Heart right ventricle (tissue), 16 donors: ENCODE results near the gene FOXD3. TPM values are rescaled to one million over a fixed set of nuclear protein-coding genes. Genes with fewer than 3 reads are reported as not detected.
"Not testable (repeated sequence)": the region's sequence is repeated elsewhere in the genome, so short reads cannot be mapped to it uniquely, and the experiment has no call there.

ENCODE experiments used
- ATAC-seq, 8 donors: fragments of 200-7000 bp; cut with Tn5 transposase; one replicate each; pipeline ENCODE4 v1.9.1; 2020; ENCODE audit warnings: mild to moderate bottlenecking in 8 of 8, moderate library complexity in 8 of 8, moderate number of reproducible peaks in 1 of 8
- DNase-seq, 2 donors: peaks; one replicate each; pipeline ENCODE4 v3.0.0-alpha.2; 2020
- H3K27ac ChIP-seq, 10 donors: fragments of 200-600 bp; sonication (generic) in 2 of 10; one replicate each; pipeline versions ENCODE4 v1.5.0 to v1.8.0; 2020 to 2022; ENCODE audit warnings: mild to moderate bottlenecking in 3 of 10
- H3K27me3 ChIP-seq, 7 donors: fragments of 200-600 bp; one replicate each; pipeline ENCODE4 v1.8.0; 2021 to 2022; ENCODE audit warnings: mild to moderate bottlenecking in 2 of 7
- H3K36me3 ChIP-seq, 9 donors: fragments of 200-600 bp; sonication (generic) in 1 of 9; one replicate each; pipeline versions ENCODE4 v1.5.0 to v1.8.0; 2020 to 2022; ENCODE audit warnings: mild to moderate bottlenecking in 2 of 9
- H3K4me1 ChIP-seq, 9 donors: fragments of 200-600 bp; sonication (generic) in 1 of 9; one replicate each; pipeline versions ENCODE4 v1.5.0 to v1.8.0; 2020 to 2022; ENCODE audit warnings: mild to moderate bottlenecking in 4 of 9
- H3K4me3 ChIP-seq, 10 donors: fragments of 200-600 bp; sonication (generic) in 2 of 10; one replicate each; pipeline versions ENCODE4 v1.5.0 to v1.8.0; 2020 to 2022; ENCODE audit warnings: mild to moderate bottlenecking in 7 of 10, moderate library complexity in 2 of 10
- H3K9me3 ChIP-seq, 11 donors: fragments of 200-600 bp in 10 of 11; sonication (generic) in 2 of 11; one replicate each; pipeline versions ENCODE4 v1.5.0 to v1.8.0; 2013 to 2022; ENCODE audit warnings: mild to moderate bottlenecking in 2 of 11, control low read depth in 1 of 11, moderate library complexity in 1 of 11
- CTCF ChIP-seq, 9 donors: fragments of 200-600 bp; sonication (generic) in 2 of 9; IDR thresholded peaks; one replicate each; pipeline versions ENCODE4 v1.5.0 to v1.8.0; 2021 to 2022; ENCODE audit warnings: antibody characterized with exemption in 9 of 9, mild to moderate bottlenecking in 5 of 9, moderate library complexity in 1 of 9
- WGBS, 2 donors: extraction: QIAGEN DNeasy Blood & Tissue Kit; methylation state at CpG; one replicate each; pipeline ENCODE4 v1.1.7; 2013; ENCODE audit warnings: inconsistent platforms in 1 of 2; 5-methylcytosine and 5-hydroxymethylcytosine counted together
- intact Hi-C, 10 donors: fragments of 100-400 bp; cut with DNase I; formaldehyde crosslinking; loops; one replicate each; pipeline versions ENCODE4 v1.11.1 to v1.14.2; 2022
- polyA plus RNA-seq, 2 donors: library from polyadenylated mRNA; stranded (reverse); fragments of 200-250 nt; gene quantifications; one replicate each; pipeline ENCODE4 v1.2.3, GENCODE V29; 2013
- total RNA-seq, 10 donors: library from RNA; stranded (reverse); fragmentation: NEBNext Ultra II Directional in 3 of 10; extraction: Animal tissue kit (Norgen Biotek cat#: 25700) in 3 of 10; gene quantifications; one replicate each; pipeline versions ENCODE4 v1.2.1 to v1.2.4, GENCODE V29; 2021 to 2023
- donor health status: Arrhythmogenic right ventricular cardiomyopathy.
- donor health status: ischemic (EF 13 %, LVEDD 7.1; RV severe dilation, severe dysfunction).
- donor health status: healthy with polysubstance abuse.
- donor health status: DM: no; HTN: yes; CAD: no.
- donor health status: DM: no; HTN: no; CAD: no.
- donor health status: ischemic (EF 25% LVEDD 6.9; RV normal size, moderate dysfunction).
- donor health status: ischemic (EF 25% LVEDD 5.7; RV mildly dilated, moderate dysfunction).
- donor health status: healthy.
- donor health status: DM: yes; HTN: yes; CAD: no.
- donor health status: Ischemic cardiomyopathy.
- donor health status: ischemic (EF 35%, LVEDD 5.7; RV mildly dilated, moderate dysfunction).
- donor health status: nonischemic (EF 11% LVEDD 7.7; RV severe dilation, severe dysfunction).
- donor health status: DM: yes; HTN: yes; CAD: no.
- donor health status: PGD.
- donor health status: ischemic (EF 29% LVEDD 5.4; RV normal size, mild dysfunction).
- donor health status: nonischemic (EF 23%, LVEDD 6.1; RV moderate dilation, normal function).

Gene FOXD3
- total and polyA plus RNA-seq, 12 donors, result 0.12 to 0.66 (median 0.28) TPM; not detected in 5

GRCh38 chr1:63342402-63342801 lies 20.0 kb downstream of the FOXD3 start:
- H3K36me3 ChIP-seq, result no peaks in the 10 kb centered on the region
- WGBS, 2 donors, result 49 to 51% methylated on average over 2 of the region's 2 CpGs
- H3K4me1 ChIP-seq, result no peaks in the 10 kb centered on the region
- TF ChIP-seq CTCF (IDR thresholded peaks at IDR 0.05), result no peak
- ATAC-seq (no peak), DNase-seq (no peak)
- no peaks in the 10 kb centered on the region for H3K9me3 ChIP-seq
- no peak overlapping the region for H3K27ac ChIP-seq
- peaks cover 0 to 60% (median 42%) of the 10 kb centered on the region in 7 donors for H3K27me3 ChIP-seq
- no peak overlapping the region for H3K4me3 ChIP-seq
- intact Hi-C loops, result no loop called here

DNA sequence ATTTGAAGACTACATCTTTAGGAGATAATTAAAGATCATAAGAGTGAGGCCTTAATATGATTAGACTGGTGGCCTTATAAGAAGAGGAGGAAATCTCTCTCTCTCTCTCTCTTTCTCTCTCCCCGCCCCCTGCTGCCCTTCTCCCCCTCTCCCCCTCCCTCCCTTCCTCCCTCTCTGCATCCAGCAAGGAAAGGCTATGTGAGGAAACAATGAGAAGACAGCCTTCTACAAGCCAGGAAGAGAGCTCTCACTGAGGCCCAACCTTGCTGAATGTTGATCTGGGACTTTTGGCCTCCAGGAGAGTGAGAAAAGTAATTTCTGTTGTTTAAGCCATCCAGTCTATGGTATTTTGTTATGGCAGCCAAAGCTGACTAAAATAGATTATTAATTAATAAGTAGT lies 21.6 kb downstream of the FOXD3 start:
- Histone ChIP-seq H3K36me3 (no peaks in the 10 kb centered on the region), H3K9me3 (no peaks in the 10 kb centered on the region), H3K27me3 (peaks cover 0 to 64% (median 36%) of the 10 kb centered on the region in 7 donors), H3K4me3 (no peak overlapping the region), H3K27ac (no peak overlapping the region), H3K4me1 (no peaks in the 10 kb centered on the region)
- intact Hi-C loops, result no loop called here
- ATAC-seq (no peak), DNase-seq (no peak)
- no peak for TF ChIP-seq CTCF (IDR thresholded peaks at IDR 0.05)
- 38 to 41% methylated on average over 1 of the region's 1 CpG for WGBS, 2 donors

DNA sequence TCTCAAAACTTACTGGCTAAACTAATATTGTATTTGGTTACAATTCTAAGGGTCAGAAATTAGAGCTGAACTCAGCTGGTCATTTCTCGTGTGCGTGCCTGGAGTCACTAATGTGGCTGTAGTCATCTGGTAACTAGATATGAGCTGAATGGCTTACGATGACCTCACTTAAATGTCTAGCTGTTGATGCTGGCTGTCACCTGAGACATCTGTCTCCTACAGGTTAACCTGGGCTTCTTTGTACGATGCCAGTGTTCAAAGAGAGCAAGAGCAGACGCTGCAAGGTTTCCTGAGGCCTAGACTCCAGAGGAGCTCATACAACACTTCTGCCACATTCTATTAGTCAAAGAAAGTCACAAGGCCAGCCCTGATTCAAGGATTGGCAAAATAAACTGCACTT lies 28.0 kb downstream of the FOXD3 start:
- H3K9me3 ChIP-seq, result no peaks in the 10 kb centered on the region

DNA sequence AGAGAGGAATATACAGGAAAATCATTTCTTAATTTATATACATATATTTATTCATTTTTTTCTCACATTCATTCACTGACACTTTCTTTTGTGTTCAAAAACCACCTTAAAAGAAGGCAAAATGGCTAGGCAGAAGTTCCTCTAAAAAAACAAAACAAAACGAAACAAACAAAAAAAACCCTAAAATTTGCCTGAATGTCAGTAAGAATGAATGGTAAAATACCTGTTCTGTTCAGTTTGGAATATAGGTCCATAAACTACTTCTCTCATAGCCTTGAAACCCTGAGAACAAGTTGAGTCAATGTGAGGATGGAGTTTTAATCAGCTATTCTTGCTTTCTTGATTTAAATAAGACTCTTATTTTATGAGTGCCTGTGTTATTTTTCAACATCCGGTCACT lies 30.4 kb downstream of the FOXD3 start:
- ATAC-seq, result no peak
- intact Hi-C loops, result no loop called here
- DNase-seq, result no peak
- H3K4me3 ChIP-seq, result no peak overlapping the region
- H3K4me1 ChIP-seq, result no peaks in the 10 kb centered on the region
- no peaks in the 10 kb centered on the region for H3K36me3 ChIP-seq
- no peak overlapping the region for H3K27ac ChIP-seq
- peaks cover 0 to 59% (median 40%) of the 10 kb centered on the region in 7 donors for H3K27me3 ChIP-seq
- WGBS, 2 donors, result 68 to 92% methylated on average over 2 of the region's 2 CpGs
- H3K9me3 ChIP-seq, result no peaks in the 10 kb centered on the region
- no peak for TF ChIP-seq CTCF (IDR thresholded peaks at IDR 0.05)

More for the DNA sequence above, 28.0 kb downstream of the FOXD3 start:
- TF ChIP-seq CTCF (IDR thresholded peaks at IDR 0.05), result no peak
- ATAC-seq (no peak), DNase-seq (no peak)
- H3K27ac ChIP-seq, result no peak overlapping the region
- H3K4me3 ChIP-seq, result no peak overlapping the region
- no peaks in the 10 kb centered on the region for H3K36me3 ChIP-seq
- intact Hi-C loops, result no loop called here
- peaks cover 0 to 58% (median 44%) of the 10 kb centered on the region in 7 donors for H3K27me3 ChIP-seq
- WGBS, 2 donors, result 91 to 92% methylated on average over 5 of the region's 5 CpGs
- no peaks in the 10 kb centered on the region for H3K4me1 ChIP-seq

GRCh38 chr1:63356234-63356633 lies 33.9 kb downstream of the FOXD3 start:
- H3K4me3 ChIP-seq, H3K9me3 ChIP-seq, H3K4me1 ChIP-seq, DNase-seq, H3K36me3 ChIP-seq, intact Hi-C loops, ATAC-seq, H3K27ac ChIP-seq: not testable (repeated sequence)
- 63 to 77% methylated on average over 2 of the region's 2 CpGs for WGBS, 2 donors
- peaks cover 0 to 55% (median 38%) of the 10 kb centered on the region in 7 donors for H3K27me3 ChIP-seq
